Measurements from ENCODE around the gene ARFRP1.

Gene ARFRP1

DNA sequence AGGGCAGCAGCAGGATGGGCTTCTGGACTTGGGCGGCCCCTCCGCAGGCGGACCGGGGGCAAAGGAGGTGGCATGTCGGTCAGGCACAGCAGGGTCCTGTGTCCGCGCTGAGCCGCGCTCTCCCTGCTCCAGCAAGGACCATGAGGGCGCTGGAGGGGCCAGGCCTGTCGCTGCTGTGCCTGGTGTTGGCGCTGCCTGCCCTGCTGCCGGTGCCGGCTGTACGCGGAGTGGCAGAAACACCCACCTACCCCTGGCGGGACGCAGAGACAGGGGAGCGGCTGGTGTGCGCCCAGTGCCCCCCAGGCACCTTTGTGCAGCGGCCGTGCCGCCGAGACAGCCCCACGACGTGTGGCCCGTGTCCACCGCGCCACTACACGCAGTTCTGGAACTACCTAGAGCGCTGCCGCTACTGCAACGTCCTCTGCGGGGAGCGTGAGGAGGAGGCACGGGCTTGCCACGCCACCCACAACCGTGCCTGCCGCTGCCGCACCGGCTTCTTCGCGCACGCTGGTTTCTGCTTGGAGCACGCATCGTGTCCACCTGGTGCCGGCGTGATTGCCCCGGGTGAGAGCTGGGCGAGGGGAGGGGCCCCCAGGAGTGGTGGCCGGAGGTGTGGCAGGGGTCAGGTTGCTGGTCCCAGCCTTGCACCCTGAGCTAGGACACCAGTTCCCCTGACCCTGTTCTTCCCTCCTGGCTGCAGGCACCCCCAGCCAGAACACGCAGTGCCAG is 11.0 kb downstream of the ARFRP1 start, which contains the start of gene TNFRSF6B:
Gene TNFRSF6B, plus strand, starts transcription at position 25 of the 729 bp plus-strand sequence. Its CDS starts 116 bp downstream, at position 141.
- peaks cover 0 to 55% (median 43%) of the 10 kb centered on the region in 5 donors for H3K4me1 ChIP-seq (ENCODE audit: control insufficient read depth in 5 of 5, insufficient read depth in 5 of 5, low read length in 5 of 5)

GRCh38 chr20:63696306-63696627 is 11.5 kb downstream of the ARFRP1 start:
- peaks cover 0 to 55% (median 43%) of the 10 kb centered on the region in 5 donors for H3K4me1 ChIP-seq (ENCODE audit: control insufficient read depth in 5 of 5, insufficient read depth in 5 of 5, low read length in 5 of 5)
- no peaks in the 10 kb centered on the region for H3K9me3 ChIP-seq (ENCODE audit: control insufficient read depth in 5 of 5, low read length in 5 of 5)
- no peak overlapping the region for H3K27ac ChIP-seq (ENCODE audit: low read depth, low read length)
- H3K27me3 ChIP-seq (ENCODE audit: control insufficient read depth in 5 of 5, insufficient read depth in 4 of 5, low read length in 5 of 5): no peaks in the 10 kb centered on the region
- H3K9ac ChIP-seq (ENCODE audit: low read length in 5 of 5): peak overlapping the region in 1 of 5 donors; percentile 53
- no peak overlapping the region for H3K4me3 ChIP-seq (ENCODE audit: low read depth in 1 of 5, low read length in 5 of 5)
- peaks cover 0 to 42% (median 8%) of the 10 kb centered on the region in 5 donors for H3K36me3 ChIP-seq (ENCODE audit: control insufficient read depth in 5 of 5, insufficient read depth in 5 of 5, low read length in 5 of 5)

More for the DNA sequence above, 11.0 kb downstream of the ARFRP1 start, which contains the start of gene TNFRSF6B:
- H3K27me3 ChIP-seq (ENCODE audit: control insufficient read depth in 5 of 5, insufficient read depth in 4 of 5, low read length in 5 of 5): no peaks in the 10 kb centered on the region
- H3K36me3 ChIP-seq (ENCODE audit: control insufficient read depth in 5 of 5, insufficient read depth in 5 of 5, low read length in 5 of 5): peaks cover 0 to 40% (median 8%) of the 10 kb centered on the region in 5 donors
- H3K27ac ChIP-seq (ENCODE audit: low read depth, low read length): no peak within 1 kb of the TSS
- H3K4me3 ChIP-seq (ENCODE audit: low read depth in 1 of 5, low read length in 5 of 5): peak within 1 kb of the TSS in 2 of 5 donors; percentile 13 to 26
- peak within 1 kb of the TSS in 1 of 5 donors; percentile 53 for H3K9ac ChIP-seq (ENCODE audit: low read length in 5 of 5)
- H3K9me3 ChIP-seq (ENCODE audit: control insufficient read depth in 5 of 5, low read length in 5 of 5): no peaks in the 10 kb centered on the region

DNA sequence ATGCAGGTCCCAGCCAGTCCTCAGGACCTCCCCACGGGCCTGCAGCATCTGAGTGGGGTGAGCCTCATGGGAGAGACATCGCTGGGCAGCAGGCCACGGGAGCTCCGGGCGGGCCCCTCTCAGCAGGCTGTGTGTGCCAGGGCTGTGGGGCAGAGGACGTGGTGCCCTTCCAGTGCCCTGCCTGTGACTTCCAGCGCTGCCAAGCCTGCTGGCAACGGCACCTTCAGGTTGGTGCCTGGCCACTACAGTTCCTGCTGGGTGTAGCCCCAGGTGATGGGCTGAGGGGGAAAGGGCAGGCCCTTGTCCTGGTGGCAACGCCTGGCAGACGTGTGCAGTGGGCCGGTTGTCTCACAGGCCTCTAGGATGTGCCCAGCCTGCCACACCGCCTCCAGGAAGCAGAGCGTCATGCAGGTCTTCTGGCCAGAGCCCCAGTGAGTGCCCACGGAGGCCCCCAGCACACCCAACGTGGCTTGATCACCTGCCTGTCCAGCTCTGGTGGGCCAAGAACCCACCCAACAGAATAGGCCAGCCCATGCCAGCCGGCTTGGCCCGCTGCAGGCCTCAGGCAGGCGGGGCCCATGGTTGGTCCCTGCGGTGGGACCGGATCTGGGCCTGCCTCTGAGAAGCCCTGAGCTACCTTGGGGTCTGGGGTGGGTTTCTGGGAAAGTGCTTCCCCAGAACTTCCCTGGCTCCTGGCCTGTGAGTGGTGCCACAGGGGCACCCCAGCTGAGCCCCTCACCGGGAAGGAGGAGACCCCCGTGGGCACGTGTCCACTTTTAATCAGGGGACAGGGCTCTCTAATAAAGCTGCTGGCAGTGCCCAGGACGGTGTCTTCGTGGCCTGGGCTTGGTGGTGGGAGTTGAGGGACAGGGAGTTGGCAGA is 12.1 kb downstream of the ARFRP1 start:
- Histone ChIP-seq H3K4me1 (ENCODE audit: control insufficient read depth in 5 of 5, insufficient read depth in 5 of 5, low read length in 5 of 5) (peaks cover 0 to 55% (median 44%) of the 10 kb centered on the region in 5 donors), H3K9ac (ENCODE audit: low read length in 5 of 5) (peak overlapping the region in 1 of 5 donors; percentile 42), H3K36me3 (ENCODE audit: control insufficient read depth in 5 of 5, insufficient read depth in 5 of 5, low read length in 5 of 5) (peaks cover 0 to 42% (median 8%) of the 10 kb centered on the region in 5 donors), H3K9me3 (ENCODE audit: control insufficient read depth in 5 of 5, low read length in 5 of 5) (no peaks in the 10 kb centered on the region), H3K4me3 (ENCODE audit: low read depth in 1 of 5, low read length in 5 of 5) (no peak overlapping the region), H3K27ac (ENCODE audit: low read depth, low read length) (no peak overlapping the region), H3K27me3 (ENCODE audit: control insufficient read depth in 5 of 5, insufficient read depth in 4 of 5, low read length in 5 of 5) (no peaks in the 10 kb centered on the region)

DNA sequence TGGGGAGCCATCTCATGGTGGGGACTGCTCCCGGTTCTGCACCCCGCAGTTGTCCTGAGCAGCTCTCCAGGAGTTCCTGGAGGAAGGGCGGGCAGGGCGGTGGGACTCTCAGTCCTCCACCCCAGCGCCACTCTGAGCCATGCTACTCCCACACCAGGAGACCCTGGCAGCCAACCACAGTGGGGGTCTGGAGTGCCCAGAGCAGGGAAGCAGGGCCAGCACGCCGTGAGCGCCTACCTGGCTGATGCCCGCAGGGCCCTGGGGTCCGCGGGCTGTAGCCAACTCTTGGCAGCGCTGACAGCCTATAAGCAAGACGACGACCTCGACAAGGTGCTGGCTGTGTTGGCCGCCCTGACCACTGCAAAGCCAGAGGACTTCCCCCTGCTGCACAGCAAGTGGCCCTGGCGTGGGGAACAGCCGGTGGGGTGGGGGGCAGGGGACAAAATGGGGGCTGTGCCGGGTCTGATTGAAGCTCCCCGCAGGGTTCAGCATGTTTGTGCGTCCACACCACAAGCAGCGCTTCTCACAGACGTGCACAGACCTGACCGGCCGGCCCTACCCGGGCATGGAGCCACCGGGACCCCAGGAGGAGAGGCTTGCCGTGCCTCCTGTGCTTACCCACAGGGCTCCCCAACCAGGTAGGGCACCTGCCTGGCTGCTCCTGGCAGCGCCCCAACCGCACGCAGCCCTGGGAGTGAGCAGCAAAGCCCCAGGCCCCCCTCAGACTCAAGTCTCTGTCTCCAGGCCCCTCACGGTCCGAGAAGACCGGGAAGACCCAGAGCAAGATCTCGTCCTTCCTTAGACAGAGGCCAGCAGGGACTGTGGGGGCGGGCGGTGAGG is 13.0 kb downstream of the ARFRP1 start:
- H3K4me1 ChIP-seq (ENCODE audit: control insufficient read depth in 5 of 5, insufficient read depth in 5 of 5, low read length in 5 of 5): peaks cover 0 to 53% (median 44%) of the 10 kb centered on the region in 5 donors
- no peak overlapping the region for H3K9ac ChIP-seq (ENCODE audit: low read length in 5 of 5)

GRCh38 chr20:63693733-63694583 is 13.8 kb downstream of the ARFRP1 start:
- Histone ChIP-seq H3K27me3 (ENCODE audit: control insufficient read depth in 5 of 5, insufficient read depth in 4 of 5, low read length in 5 of 5) (no peaks in the 10 kb centered on the region), H3K9ac (ENCODE audit: low read length in 5 of 5) (no peak overlapping the region), H3K9me3 (ENCODE audit: control insufficient read depth in 5 of 5, low read length in 5 of 5) (no peaks in the 10 kb centered on the region), H3K4me3 (ENCODE audit: low read depth in 1 of 5, low read length in 5 of 5) (no peak overlapping the region), H3K27ac (ENCODE audit: low read depth, low read length) (no peak overlapping the region), H3K4me1 (ENCODE audit: control insufficient read depth in 5 of 5, insufficient read depth in 5 of 5, low read length in 5 of 5) (peaks cover 0 to 50% (median 41%) of the 10 kb centered on the region in 5 donors), H3K36me3 (ENCODE audit: control insufficient read depth in 5 of 5, insufficient read depth in 5 of 5, low read length in 5 of 5) (peaks cover 0 to 34% (median 8%) of the 10 kb centered on the region in 5 donors)

More for the DNA sequence above, 13.0 kb downstream of the ARFRP1 start:
- Histone ChIP-seq H3K27ac (ENCODE audit: low read depth, low read length) (no peak overlapping the region), H3K9me3 (ENCODE audit: control insufficient read depth in 5 of 5, low read length in 5 of 5) (no peaks in the 10 kb centered on the region), H3K4me3 (ENCODE audit: low read depth in 1 of 5, low read length in 5 of 5) (no peak overlapping the region), H3K36me3 (ENCODE audit: control insufficient read depth in 5 of 5, insufficient read depth in 5 of 5, low read length in 5 of 5) (peaks cover 0 to 39% (median 8%) of the 10 kb centered on the region in 5 donors), H3K27me3 (ENCODE audit: control insufficient read depth in 5 of 5, insufficient read depth in 4 of 5, low read length in 5 of 5) (no peaks in the 10 kb centered on the region)

GRCh38 chr20:63693083-63693732 is 14.6 kb downstream of the ARFRP1 start:
- H3K4me1 ChIP-seq (ENCODE audit: control insufficient read depth in 5 of 5, insufficient read depth in 5 of 5, low read length in 5 of 5): peaks cover 0 to 50% (median 39%) of the 10 kb centered on the region in 5 donors

DNA sequence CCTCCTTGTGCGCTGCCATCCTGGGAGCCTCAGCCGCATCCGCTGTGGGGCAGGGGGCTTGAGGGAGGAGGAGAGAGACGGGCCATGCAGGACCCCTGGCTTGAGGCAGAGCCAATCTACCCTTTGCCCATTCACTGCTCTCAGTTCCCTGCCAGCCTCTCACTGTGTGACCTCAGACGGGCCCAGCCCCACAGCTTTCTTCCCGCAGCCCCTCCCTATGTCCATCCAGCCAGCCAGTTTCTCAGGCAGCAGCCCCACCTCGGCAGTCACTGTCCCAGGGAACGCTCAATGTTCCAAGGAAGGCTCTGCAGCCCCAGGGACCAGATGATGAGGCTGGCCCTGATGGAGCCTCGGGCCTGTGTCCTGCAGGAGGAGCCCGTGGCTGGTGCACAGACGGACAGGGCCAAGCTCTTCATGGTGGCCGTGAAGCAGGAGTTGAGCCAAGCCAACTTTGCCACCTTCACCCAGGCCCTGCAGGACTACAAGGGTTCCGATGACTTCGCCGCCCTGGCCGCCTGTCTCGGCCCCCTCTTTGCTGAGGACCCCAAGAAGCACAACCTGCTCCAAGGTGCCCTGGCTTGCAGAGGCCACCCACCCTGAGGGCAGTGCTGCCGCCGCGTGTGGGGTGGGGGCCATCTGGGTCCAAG is 15.2 kb downstream of the ARFRP1 start:
- H3K9me3 ChIP-seq (ENCODE audit: control insufficient read depth in 5 of 5, low read length in 5 of 5): no peaks in the 10 kb centered on the region
- H3K4me3 ChIP-seq (ENCODE audit: low read depth in 1 of 5, low read length in 5 of 5): no peak overlapping the region
- H3K36me3 ChIP-seq (ENCODE audit: control insufficient read depth in 5 of 5, insufficient read depth in 5 of 5, low read length in 5 of 5): peaks cover 0 to 34% (median 8%) of the 10 kb centered on the region in 5 donors
- no peak overlapping the region for H3K27ac ChIP-seq (ENCODE audit: low read depth, low read length)
- H3K27me3 ChIP-seq (ENCODE audit: control insufficient read depth in 5 of 5, insufficient read depth in 4 of 5, low read length in 5 of 5): no peaks in the 10 kb centered on the region
- H3K9ac ChIP-seq (ENCODE audit: low read length in 5 of 5): no peak overlapping the region
- peaks cover 0 to 51% (median 39%) of the 10 kb centered on the region in 5 donors for H3K4me1 ChIP-seq (ENCODE audit: control insufficient read depth in 5 of 5, insufficient read depth in 5 of 5, low read length in 5 of 5)

More at GRCh38 chr20:63693083-63693732, 14.6 kb downstream of the ARFRP1 start:
- H3K9ac ChIP-seq (ENCODE audit: low read length in 5 of 5): no peak overlapping the region
- H3K9me3 ChIP-seq (ENCODE audit: control insufficient read depth in 5 of 5, low read length in 5 of 5): no peaks in the 10 kb centered on the region
- no peak overlapping the region for H3K27ac ChIP-seq (ENCODE audit: low read depth, low read length)
- H3K27me3 ChIP-seq (ENCODE audit: control insufficient read depth in 5 of 5, insufficient read depth in 4 of 5, low read length in 5 of 5): no peaks in the 10 kb centered on the region
- peaks cover 0 to 34% (median 8%) of the 10 kb centered on the region in 5 donors for H3K36me3 ChIP-seq (ENCODE audit: control insufficient read depth in 5 of 5, insufficient read depth in 5 of 5, low read length in 5 of 5)
- no peak overlapping the region for H3K4me3 ChIP-seq (ENCODE audit: low read depth in 1 of 5, low read length in 5 of 5)

GRCh38 chr20:63691711-63692435 is 15.9 kb downstream of the ARFRP1 start:
- Histone ChIP-seq H3K36me3 (ENCODE audit: control insufficient read depth in 5 of 5, insufficient read depth in 5 of 5, low read length in 5 of 5) (peaks cover 0 to 28% (median 8%) of the 10 kb centered on the region in 5 donors), H3K9me3 (ENCODE audit: control insufficient read depth in 5 of 5, low read length in 5 of 5) (no peaks in the 10 kb centered on the region), H3K9ac (ENCODE audit: low read length in 5 of 5) (no peak overlapping the region), H3K27me3 (ENCODE audit: control insufficient read depth in 5 of 5, insufficient read depth in 4 of 5, low read length in 5 of 5) (no peaks in the 10 kb centered on the region), H3K4me1 (ENCODE audit: control insufficient read depth in 5 of 5, insufficient read depth in 5 of 5, low read length in 5 of 5) (peaks cover 4 to 51% (median 39%) of the 10 kb centered on the region in 5 donors), H3K27ac (ENCODE audit: low read depth, low read length) (no peak overlapping the region), H3K4me3 (ENCODE audit: low read depth in 1 of 5, low read length in 5 of 5) (no peak overlapping the region)
